ENCODE results near the gene EIF4E1B.

GRCh38 chr5:176589039-176589769, 41.3 kb upstream of the EIF4E1B start:
- TF ChIP-seq, protein P1, sequence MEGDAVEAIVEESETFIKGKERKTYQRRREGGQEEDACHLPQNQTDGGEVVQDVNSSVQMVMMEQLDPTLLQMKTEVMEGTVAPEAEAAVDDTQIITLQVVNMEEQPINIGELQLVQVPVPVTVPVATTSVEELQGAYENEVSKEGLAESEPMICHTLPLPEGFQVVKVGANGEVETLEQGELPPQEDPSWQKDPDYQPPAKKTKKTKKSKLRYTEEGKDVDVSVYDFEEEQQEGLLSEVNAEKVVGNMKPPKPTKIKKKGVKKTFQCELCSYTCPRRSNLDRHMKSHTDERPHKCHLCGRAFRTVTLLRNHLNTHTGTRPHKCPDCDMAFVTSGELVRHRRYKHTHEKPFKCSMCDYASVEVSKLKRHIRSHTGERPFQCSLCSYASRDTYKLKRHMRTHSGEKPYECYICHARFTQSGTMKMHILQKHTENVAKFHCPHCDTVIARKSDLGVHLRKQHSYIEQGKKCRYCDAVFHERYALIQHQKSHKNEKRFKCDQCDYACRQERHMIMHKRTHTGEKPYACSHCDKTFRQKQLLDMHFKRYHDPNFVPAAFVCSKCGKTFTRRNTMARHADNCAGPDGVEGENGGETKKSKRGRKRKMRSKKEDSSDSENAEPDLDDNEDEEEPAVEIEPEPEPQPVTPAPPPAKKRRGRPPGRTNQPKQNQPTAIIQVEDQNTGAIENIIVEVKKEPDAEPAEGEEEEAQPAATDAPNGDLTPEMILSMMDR (IDR thresholded peaks at IDR 0.05): no peak
- TF ChIP-seq EP300 (IDR thresholded peaks at IDR 0.05): no peak
- TF ChIP-seq POLR2A (IDR thresholded peaks at IDR 0.05): no peak
